ENCODE measurements around the gene ELP4.
"Not testable (repeated sequence)": the region's sequence is repeated elsewhere in the genome, so short reads cannot be mapped to it uniquely, and the experiment has no call there.

ELP4 gene, protein sequence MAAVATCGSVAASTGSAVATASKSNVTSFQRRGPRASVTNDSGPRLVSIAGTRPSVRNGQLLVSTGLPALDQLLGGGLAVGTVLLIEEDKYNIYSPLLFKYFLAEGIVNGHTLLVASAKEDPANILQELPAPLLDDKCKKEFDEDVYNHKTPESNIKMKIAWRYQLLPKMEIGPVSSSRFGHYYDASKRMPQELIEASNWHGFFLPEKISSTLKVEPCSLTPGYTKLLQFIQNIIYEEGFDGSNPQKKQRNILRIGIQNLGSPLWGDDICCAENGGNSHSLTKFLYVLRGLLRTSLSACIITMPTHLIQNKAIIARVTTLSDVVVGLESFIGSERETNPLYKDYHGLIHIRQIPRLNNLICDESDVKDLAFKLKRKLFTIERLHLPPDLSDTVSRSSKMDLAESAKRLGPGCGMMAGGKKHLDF

DNA sequence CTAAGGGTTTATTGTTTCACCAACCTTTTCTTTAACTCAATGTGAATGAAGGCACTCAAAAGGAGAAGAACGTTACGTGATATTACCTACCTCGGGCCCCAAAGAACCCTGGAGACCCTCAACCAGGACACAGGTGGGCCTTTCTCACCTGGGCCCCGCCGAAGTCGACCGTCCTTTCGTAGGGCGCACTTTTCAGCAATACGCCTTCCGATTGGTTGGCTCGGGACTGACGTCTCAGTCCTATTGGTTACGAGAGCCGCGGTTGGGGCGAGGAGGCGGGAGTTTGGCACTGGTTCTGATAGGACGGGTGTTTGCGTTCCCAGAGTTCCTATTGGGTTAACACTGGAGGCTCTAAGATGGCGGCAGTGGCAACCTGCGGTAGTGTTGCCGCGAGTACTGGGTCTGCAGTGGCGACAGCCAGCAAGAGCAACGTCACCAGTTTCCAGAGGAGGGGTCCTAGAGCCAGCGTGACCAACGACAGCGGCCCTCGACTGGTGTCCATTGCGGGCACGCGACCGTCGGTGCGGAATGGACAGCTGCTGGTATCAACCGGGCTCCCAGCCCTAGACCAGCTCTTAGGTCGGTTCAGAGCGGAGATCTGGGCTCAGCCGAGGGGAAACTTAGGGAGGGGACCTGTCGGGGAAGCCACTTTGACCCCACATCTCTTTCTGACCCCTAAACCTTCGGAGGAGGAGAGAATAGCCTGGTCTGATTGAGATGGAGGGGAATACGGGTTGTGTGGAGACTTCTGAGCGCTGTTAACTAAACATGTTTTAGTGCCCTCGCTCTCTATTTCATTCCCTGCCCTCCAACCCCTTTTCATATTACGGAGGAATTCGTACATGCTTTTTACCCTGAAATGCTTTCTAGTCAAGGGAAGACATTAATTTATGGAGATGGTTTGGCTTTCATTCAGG is at the start of gene ELP4, which contains the start of gene IMMP1L:
ELP4 (plus strand) TSS at position 339 of the 917 bp plus-strand sequence; CDS start at position 357, 18 bp downstream.
IMMP1L (minus strand) TSS at position 194 of the 917 bp plus-strand sequence. CDS start 46,346 bp downstream, outside the sequence.
- FAIRE-seq = peak; percentile 93

DNA sequence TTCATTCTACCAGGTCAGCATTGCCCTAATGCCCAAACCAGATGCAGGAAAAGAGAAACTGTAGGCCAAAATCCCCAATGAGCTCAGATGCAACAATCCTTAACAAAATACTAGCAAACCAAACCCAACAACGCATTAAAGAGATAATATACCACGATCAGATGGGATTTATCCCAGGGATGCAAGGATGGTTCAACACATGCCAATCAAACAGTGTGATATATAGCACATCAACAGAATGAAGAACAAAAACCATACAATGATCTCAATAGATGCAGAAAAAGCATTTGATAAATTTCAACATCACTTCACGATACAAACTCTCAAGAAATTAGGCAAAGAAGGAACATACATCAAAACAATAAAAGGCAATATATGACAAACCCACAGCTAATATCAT is 45.1 kb upstream of the ELP4 start:
- DNase-seq (ENCODE audit: extremely low spot score, insufficient read length, low read depth) (no peak), FAIRE-seq (no peak)

More for the DNA sequence above, at the start of gene ELP4, which contains the start of gene IMMP1L:
- peak; percentile 94 for DNase-seq (ENCODE audit: extremely low spot score, insufficient read length, low read depth)

GRCh38 chr11:31474083-31474482 is 35.5 kb upstream of the ELP4 start:
- no peak for FAIRE-seq
- no peak for DNase-seq (ENCODE audit: extremely low spot score, insufficient read length, low read depth)

- no peak for DNase-seq (ENCODE audit: extremely low spot score, insufficient read length, low read depth)
- no peak for FAIRE-seq
These were observed 31.9 kb upstream of the ELP4 start for GRCh38 chr11:31477528-31478222.

DNA sequence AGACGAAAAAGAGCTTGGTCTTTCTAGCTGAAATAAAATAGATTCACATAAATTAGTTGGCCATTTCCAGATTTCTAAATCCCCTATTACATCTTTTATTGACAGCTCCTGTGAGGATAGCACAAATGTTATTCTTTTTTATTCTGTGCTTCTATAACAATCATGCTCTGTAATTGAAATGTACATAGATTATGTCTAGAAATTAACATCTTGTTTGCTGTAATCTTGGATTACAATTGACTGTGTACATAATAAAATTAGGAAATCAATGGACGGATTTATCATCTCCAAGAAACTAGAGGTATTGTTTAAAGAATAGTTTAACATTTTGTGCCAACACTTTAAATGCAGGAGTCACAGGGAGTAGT is 31.4 kb upstream of the ELP4 start:
- FAIRE-seq = no peak
- DNase-seq (ENCODE audit: extremely low spot score, insufficient read length, low read depth) = no peak

DNA sequence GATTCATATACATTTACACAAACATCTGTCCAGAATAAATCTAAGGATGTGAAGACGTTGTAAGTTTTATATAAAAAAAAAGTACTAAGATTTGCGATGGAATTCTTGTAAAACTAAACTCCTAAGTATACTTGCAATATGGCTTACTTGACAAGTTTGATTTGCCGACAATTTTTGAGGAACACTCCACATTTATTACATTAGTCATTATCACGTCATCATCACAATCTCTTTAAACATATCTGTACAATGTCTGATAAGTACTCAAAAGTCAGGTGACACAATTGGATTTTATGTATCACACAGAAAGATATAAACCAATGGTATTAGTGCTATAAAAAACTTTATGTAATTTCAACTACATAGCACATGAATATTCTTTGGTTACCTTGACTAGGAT is 30.5 kb upstream of the ELP4 start:
- no peak for DNase-seq (ENCODE audit: extremely low spot score, insufficient read length, low read depth)

GRCh38 chr11:31480930-31481329 is 28.6 kb upstream of the ELP4 start:
- DNase-seq (ENCODE audit: extremely low spot score, insufficient read length, low read depth) = no peak
- no peak for FAIRE-seq

More for the DNA sequence above, 30.5 kb upstream of the ELP4 start:
- no peak for FAIRE-seq

GRCh38 chr11:31484497-31484896 is 25.1 kb upstream of the ELP4 start:
- no peak for DNase-seq (ENCODE audit: extremely low spot score, insufficient read length, low read depth)
- FAIRE-seq = no peak

GRCh38 chr11:31487848-31488247 is 21.7 kb upstream of the ELP4 start:
- no peak for DNase-seq (ENCODE audit: extremely low spot score, insufficient read length, low read depth)
- peak; percentile 71 for FAIRE-seq

DNA sequence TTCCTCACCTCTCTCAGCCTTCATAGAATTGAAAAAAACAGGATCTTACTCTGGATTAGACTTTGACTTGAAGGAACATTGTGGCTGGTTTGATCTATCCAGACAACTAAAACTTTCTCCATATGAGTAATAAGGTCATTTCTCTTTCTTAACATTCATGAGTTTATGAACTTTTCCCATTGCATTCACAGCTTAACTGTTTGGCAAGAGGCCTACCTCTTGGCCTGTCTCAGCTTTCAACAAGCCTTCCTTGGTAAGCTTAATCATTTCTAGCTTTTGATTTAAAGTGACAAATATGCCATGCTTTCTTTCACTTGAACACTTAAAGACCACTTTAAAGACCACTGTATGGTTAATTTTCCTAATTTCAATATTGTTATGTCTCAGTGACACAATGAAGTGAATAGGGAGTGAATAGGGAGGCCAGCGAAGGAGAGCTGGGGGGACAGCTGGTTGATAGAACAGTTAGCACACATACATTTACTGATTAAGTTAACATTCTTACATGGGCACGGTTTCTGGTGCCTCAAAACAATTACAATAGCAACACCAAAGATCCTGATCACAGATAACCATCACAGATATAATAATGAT is 17.1 kb upstream of the ELP4 start:
- FAIRE-seq (no peak), DNase-seq (ENCODE audit: extremely low spot score, insufficient read length, low read depth) (no peak)

GRCh38 chr11:31493235-31493634 is 16.3 kb upstream of the ELP4 start:
- FAIRE-seq (no peak), DNase-seq (ENCODE audit: extremely low spot score, insufficient read length, low read depth) (no peak)

GRCh38 chr11:31493762-31494161 is 15.8 kb upstream of the ELP4 start:
- not testable (repeated sequence) for DNase-seq (ENCODE audit: extremely low spot score, insufficient read length, low read depth); FAIRE-seq

DNA sequence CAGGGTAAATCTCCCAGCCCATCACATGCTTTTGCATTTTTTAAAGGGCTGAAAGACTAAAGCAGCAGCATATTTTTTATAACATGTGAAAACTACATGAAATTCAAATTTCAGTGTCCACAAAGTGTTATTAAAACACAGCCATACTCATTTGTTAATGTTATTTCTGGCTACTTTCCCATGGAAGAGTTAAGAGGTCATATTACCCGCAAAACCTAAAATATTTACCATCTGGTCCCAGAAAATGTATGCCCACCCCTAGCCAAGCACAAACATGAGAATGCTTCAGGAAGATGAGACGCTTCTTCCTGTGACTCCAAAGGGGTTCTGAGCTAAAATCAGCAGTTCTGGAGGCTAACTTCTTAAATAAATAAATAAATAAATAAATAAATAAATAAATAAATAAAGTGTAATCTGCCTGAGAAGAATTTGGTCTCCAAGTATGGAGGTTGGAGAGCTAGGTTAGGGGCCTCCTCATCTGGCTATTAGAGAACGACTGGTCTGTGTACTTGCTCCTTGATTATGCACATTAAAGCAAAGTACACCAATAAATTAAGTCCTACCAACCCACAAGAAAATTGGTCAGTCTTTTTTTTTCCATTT is 9.9 kb upstream of the ELP4 start:
- DNase-seq (ENCODE audit: extremely low spot score, insufficient read length, low read depth) = no peak

DNA sequence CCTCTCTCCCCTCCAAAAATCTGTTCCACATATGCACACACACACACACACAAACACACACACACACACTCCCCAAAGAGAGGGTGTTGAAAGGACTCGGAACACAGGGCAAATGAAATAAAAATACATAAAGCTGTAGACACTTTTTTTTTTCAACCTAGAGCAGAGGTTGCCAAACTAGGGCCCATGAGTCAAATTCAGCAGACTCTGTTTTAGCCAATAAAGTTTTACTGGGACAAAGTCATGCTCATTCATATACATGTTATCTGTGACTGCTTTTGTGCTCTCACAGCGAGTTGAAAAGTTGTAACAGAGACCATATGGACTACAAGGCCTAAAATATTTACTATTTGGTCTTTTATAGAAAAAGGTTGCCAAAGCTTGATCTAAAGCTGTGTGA is 9.0 kb upstream of the ELP4 start:
- DNase-seq (ENCODE audit: extremely low spot score, insufficient read length, low read depth) (no peak), FAIRE-seq (no peak)

More for the DNA sequence above, 9.9 kb upstream of the ELP4 start:
- FAIRE-seq = no peak

DNA sequence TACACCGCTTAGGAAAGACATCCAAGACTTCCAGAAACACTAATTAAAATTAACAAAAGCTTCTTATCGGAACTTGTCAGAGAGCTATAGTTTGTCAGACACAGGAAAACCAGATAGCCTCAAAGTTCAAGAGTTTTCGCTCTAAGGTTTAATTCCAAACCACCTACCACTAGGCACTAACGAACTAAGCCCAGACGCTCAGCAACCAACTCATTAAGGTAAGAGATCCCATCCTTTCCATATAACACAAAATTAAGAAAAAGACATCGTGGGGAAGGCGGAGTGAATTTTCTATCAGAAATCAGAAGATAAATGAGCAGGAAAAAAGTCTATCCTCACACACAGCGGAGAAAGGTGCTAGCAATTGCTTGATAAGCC is 527 bp upstream of the ELP4 start:
- DNase-seq (ENCODE audit: extremely low spot score, insufficient read length, low read depth) (no peak), FAIRE-seq (no peak)

DNA sequence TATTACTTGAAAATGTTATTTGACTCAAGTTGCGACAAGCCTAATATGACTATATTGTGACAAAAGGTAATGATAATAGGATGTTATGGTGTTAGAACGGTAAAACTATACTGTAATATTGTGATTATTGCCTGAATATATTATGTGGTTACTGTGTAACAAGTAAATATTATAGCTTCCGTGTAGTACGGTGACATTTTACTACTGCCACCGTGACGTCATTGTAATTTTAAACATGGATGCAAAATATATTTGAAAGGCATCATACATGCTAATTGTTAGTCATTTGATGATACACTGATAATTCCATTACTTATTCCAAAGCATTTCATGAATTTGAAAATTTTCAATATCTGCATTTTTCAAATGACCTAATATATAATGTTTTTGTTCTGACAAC is 2.5 kb downstream of the ELP4 start:
- no peak for DNase-seq (ENCODE audit: extremely low spot score, insufficient read length, low read depth)
- no peak for FAIRE-seq

- FAIRE-seq (no peak), DNase-seq (ENCODE audit: extremely low spot score, insufficient read length, low read depth) (no peak)
These were observed 12.1 kb downstream of the ELP4 start for GRCh38 chr11:31521497-31522150.

GRCh38 chr11:31529189-31529588 is 19.6 kb downstream of the ELP4 start:
- FAIRE-seq (no peak), DNase-seq (ENCODE audit: extremely low spot score, insufficient read length, low read depth) (no peak)

DNA sequence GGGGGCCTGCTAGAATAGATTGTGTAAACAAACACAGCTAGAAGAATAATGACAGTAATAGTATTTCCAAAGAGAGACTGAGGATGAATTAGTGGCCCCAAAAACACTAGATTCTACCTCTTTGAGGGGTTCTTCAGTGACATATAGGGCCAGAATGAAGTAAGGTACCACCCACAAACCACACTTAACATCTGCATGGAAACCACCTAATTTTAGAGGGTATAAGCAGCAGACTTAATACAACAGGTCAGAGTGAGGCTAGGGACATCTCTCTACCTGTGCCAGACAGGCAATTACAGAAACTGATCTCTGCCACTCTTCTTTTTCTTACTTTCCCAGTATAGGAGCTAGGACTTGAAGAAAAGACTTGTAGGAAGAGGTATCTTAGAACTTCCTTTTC is 20.1 kb downstream of the ELP4 start:
- DNase-seq (ENCODE audit: extremely low spot score, insufficient read length, low read depth) (no peak), FAIRE-seq (no peak)

Measured in GM18507 (cell line).